GM23338 (cell line): Measurements from ENCODE around the gene DIP2C. TPM values are rescaled to one million over a fixed set of nuclear protein-coding genes. Genes with fewer than 3 reads are reported as not detected.

Experiments
- ATAC-seq: fragments of 200-7000 bp; cut with Tn5 transposase; 3 replicates; pipeline ENCODE4 v1.9.1; 2020
- DNase-seq: peaks from one replicate; pipeline ENCODE4 v3.0.0-alpha.2; 2015; ENCODE audit warnings: low spot score
- H2AFZ ChIP-seq: fragments of 200-600 bp; sonication (generic); 2 replicates; pipeline ENCODE4 v1.8.0; 2016; ENCODE audit warnings: antibody characterized with exemption, mild to moderate bottlenecking, moderate library complexity
- H3F3A ChIP-seq: fragments of 200-600 bp; sonication (generic); replicated peaks from 2 replicates; pipeline ENCODE4 v1.8.0; 2017; ENCODE audit warnings: antibody characterized with exemption, mixed run types, low read depth
- H3K27ac ChIP-seq: fragments of 200-600 bp; sonication (generic); 2 replicates; pipeline ENCODE4 v1.6.1; 2016; ENCODE audit warnings: low read depth
- H3K27me3 ChIP-seq: fragments of 200-600 bp; sonication (generic); 2 replicates; pipeline ENCODE4 v1.8.0; 2016; ENCODE audit warnings: mild to moderate bottlenecking, mixed run types, moderate library complexity; ENCODE audit not compliant: insufficient read depth
- H3K36me3 ChIP-seq: fragments of 200-600 bp; sonication (generic); 2 replicates; pipeline ENCODE4 v1.8.0; 2016; ENCODE audit warnings: mild to moderate bottlenecking; ENCODE audit not compliant: insufficient read depth
- H3K4me1 ChIP-seq: fragments of 200-600 bp; sonication (generic); 2 replicates; pipeline ENCODE4 v1.8.0; 2016; ENCODE audit warnings: mild to moderate bottlenecking, moderate library complexity; ENCODE audit not compliant: insufficient read depth
- H3K4me2 ChIP-seq: fragments of 200-600 bp; sonication (generic); 2 replicates; pipeline ENCODE4 v1.7.1; 2017; ENCODE audit warnings: mixed run types
- H3K4me3 ChIP-seq: fragments of 200-600 bp; sonication (generic); 2 replicates; pipeline ENCODE4 v1.6.1; 2016; ENCODE audit warnings: mixed run types
- H3K79me2 ChIP-seq: fragments of 200-600 bp; sonication (generic); replicated peaks from 2 replicates; pipeline ENCODE4 v1.8.0; 2017; ENCODE audit warnings: mild to moderate bottlenecking; ENCODE audit not compliant: insufficient read depth
- H3K9me2 ChIP-seq: fragments of 200-600 bp; sonication (generic); 2 replicates; pipeline ENCODE4 v1.8.0; 2017; ENCODE audit not compliant: insufficient read depth
- H4K20me1 ChIP-seq: fragments of 200-600 bp; sonication (generic); replicated peaks from 2 replicates; pipeline ENCODE4 v1.8.0; 2017; ENCODE audit warnings: mild to moderate bottlenecking; ENCODE audit not compliant: insufficient read depth
- H3K27ac Mint-ChIP-seq: 2 replicates; pipeline ENCODE4 v1.8.0; 2020; ENCODE audit warnings: inconsistent platforms, mild to moderate bottlenecking, moderate library complexity, mixed read lengths
- H3K27me3 Mint-ChIP-seq: 3 replicates; pipeline ENCODE4 v1.8.0; 2022; ENCODE audit warnings: low read depth, mild to moderate bottlenecking, moderate library complexity, mixed read lengths, inconsistent platforms; ENCODE audit not compliant: insufficient read depth, poor library complexity
- H3K36me3 Mint-ChIP-seq: 3 replicates; pipeline ENCODE4 v1.8.0; 2021; ENCODE audit warnings: low read depth, mild to moderate bottlenecking, inconsistent platforms, moderate library complexity, mixed read lengths
- H3K4me1 Mint-ChIP-seq: 3 replicates; pipeline ENCODE4 v1.8.0; 2020; ENCODE audit warnings: mild to moderate bottlenecking, inconsistent platforms, mixed read lengths
- H3K4me3 Mint-ChIP-seq: 3 replicates; pipeline ENCODE4 v1.8.0; 2021; ENCODE audit warnings: moderate library complexity, mild to moderate bottlenecking, inconsistent platforms, mixed read lengths
- H3K9me3 Mint-ChIP-seq: 3 replicates; pipeline ENCODE4 v1.8.0; 2020; ENCODE audit warnings: moderate library complexity, mild to moderate bottlenecking, inconsistent platforms, mixed read lengths
- CREB1 ChIP-seq: fragments of 250-450 bp; sonication (Bioruptor Pico); IDR thresholded peaks from 2 replicates; pipeline ENCODE4 v1.5.0; 2020; ENCODE audit warnings: low read depth, mild to moderate bottlenecking, moderate library complexity
- CTCF ChIP-seq, 2 experiments: fragments of 200-600 bp in 1 of 2; sonication (generic) in 1 of 2; conservative IDR thresholded peaks; 2 replicates each; pipeline versions ENCODE4 v1.5.1 to v1.6.1; 2016 to 2017; ENCODE audit warnings: antibody characterized with exemption in 2 of 2, low read depth in 2 of 2, mild to moderate bottlenecking in 2 of 2, moderate library complexity in 1 of 2
- ETS1 ChIP-seq: IDR thresholded peaks from 2 replicates; pipeline ENCODE4 v1.6.1; 2016; ENCODE audit warnings: antibody characterized with exemption
- EZH2 ChIP-seq: fragments of 200-600 bp; sonication (generic); IDR thresholded peaks from one replicate; pipeline ENCODE4 v1.8.0; 2017; ENCODE audit warnings: antibody characterized with exemption, mild to moderate bottlenecking, low read depth; ENCODE audit not compliant: unreplicated experiment
- NANOG ChIP-seq: IDR thresholded peaks from 2 replicates; pipeline ENCODE4 v1.6.1; 2016; ENCODE audit warnings: antibody characterized with exemption, borderline replicate concordance
- ZNF462 ChIP-seq: fragments of 250-450 bp; sonication (Bioruptor Pico); IDR thresholded peaks from 2 replicates; pipeline ENCODE4 v1.5.0; 2020; ENCODE audit warnings: mild to moderate bottlenecking, moderate library complexity
- polyA plus RNA-seq: library from polyadenylated mRNA; unstranded; fragments of >200 nt; fragmentation: Nextera tagmentation; extraction: Ambion mirVana; gene quantifications from 2 replicates; pipeline ENCODE4 v1.2.1, GENCODE V29; 2016
- total RNA-seq: library from RNA; depleted of rRNA; stranded (reverse); fragments of >200 nt; shearing (Covaris generic); gene quantifications from 2 replicates; pipeline ENCODE4 v1.2.3, GENCODE V29; 2014

Gene DIP2C
- total and polyA plus RNA-seq, 2 experiments from 2014 or later = 5.1 to 7.7 TPM

GRCh38 chr10:308101-308500 lies 381.4 kb downstream of the DIP2C start (continued):
- no peak for TF ChIP-seq ZNF462 (CRISPR knock-in tag)
- no peak for TF ChIP-seq CTCF (conservative IDR thresholded peaks at IDR 0.05; ENCODE audit: low read depth in 2 of 2)

GRCh38 chr10:307659-308058 lies 381.8 kb downstream of the DIP2C start:
- H3K4me1 ChIP-seq = peaks cover 6% of the 10 kb centered on the region; the same call in 1 of the 2 replicates
- DNase-seq (no peak), ATAC-seq (no peak)
- no peaks in the 10 kb centered on the region for H3K27me3 ChIP-seq
- 0 out of 3 replicates have a peak, but pooled peaks cover 5% of the 10 kb centered on the region for H3K36me3 Mint-ChIP-seq
- no peaks in the 10 kb centered on the region for H3K36me3 ChIP-seq
- H3K9me2 ChIP-seq = no peaks in the 10 kb centered on the region
- peak overlapping the region; percentile 22; the same call in 1 of the 2 replicates for H3K27ac Mint-ChIP-seq
- H3K27me3 Mint-ChIP-seq = peaks cover 2% of the 10 kb centered on the region
- H2AFZ ChIP-seq = no peak overlapping the region
- H3K4me1 Mint-ChIP-seq = peaks cover 16% of the 10 kb centered on the region
- no peaks in the 10 kb centered on the region for H3F3A ChIP-seq
- H3K27ac ChIP-seq = no peak overlapping the region
- no peak overlapping the region for H3K4me3 Mint-ChIP-seq
- no peak overlapping the region for H3K4me2 ChIP-seq
- no peaks in the 10 kb centered on the region for H4K20me1 ChIP-seq
- H3K79me2 ChIP-seq = no peaks in the 10 kb centered on the region
- H3K9me3 Mint-ChIP-seq = no peaks in the 10 kb centered on the region
- no peak overlapping the region for H3K4me3 ChIP-seq
- TF ChIP-seq ETS1 (no peak), NANOG (no peak), CREB1 (CRISPR knock-in tag) (no peak), CTCF (conservative IDR thresholded peaks at IDR 0.05; ENCODE audit: low read depth in 2 of 2) (no peak), EZH2 (no peak)
